Activated CD8-positive, alpha-beta T cell treated with anti-CD3 and anti-CD28 coated beads, Interleukin-2, amount 10 ng/mL, durations not matched to agents 7 days and 5 days (primary cell): ENCODE measurements around the gene SKA2. TPM values are rescaled to one million over a fixed set of nuclear protein-coding genes. Genes with fewer than 3 reads are reported as not detected.
"Not testable (repeated sequence)": the region's sequence is repeated elsewhere in the genome, so short reads cannot be mapped to it uniquely, and the experiment has no call there.

ENCODE experiments used
- ATAC-seq: fragments of 150-1000 bp; cut with Tn5 transposase; one replicate; pipeline ENCODE4 v1.10.0; 2021; ENCODE audit warnings: moderate library complexity
- CTCF ChIA-PET: fragments of 350-600 bp; sonication (Branson Sonifier 250); formaldehyde crosslinking; loops from one replicate; lab custom pipeline; 2021; ENCODE audit warnings: antibody characterized with exemption; lab: Charles Lee
- POLR2A ChIA-PET: fragments of 350-600 bp; sonication (Branson Sonifier 250); formaldehyde crosslinking; loops from one replicate; lab custom pipeline; 2021; ENCODE audit warnings: antibody characterized with exemption; lab: Charles Lee
- DNase-seq: peaks from one replicate; pipeline ENCODE4 v3.0.0-alpha.2; 2020
- H3K27ac Mint-ChIP-seq: one replicate; pipeline ENCODE4 v1.8.0; 2021; ENCODE audit warnings: mild to moderate bottlenecking, mixed read lengths
- H3K27me3 Mint-ChIP-seq: one replicate; pipeline ENCODE4 v1.8.0; 2021; ENCODE audit warnings: low read depth, mixed read lengths
- H3K36me3 Mint-ChIP-seq: one replicate; pipeline ENCODE4 v1.8.0; 2021; ENCODE audit warnings: low read depth, mixed read lengths
- H3K4me1 Mint-ChIP-seq: one replicate; pipeline ENCODE4 v1.8.0; 2021; ENCODE audit warnings: low read depth, mixed read lengths
- H3K4me3 Mint-ChIP-seq: one replicate; pipeline ENCODE4 v1.8.0; 2021; ENCODE audit warnings: mild to moderate bottlenecking, mixed read lengths
- H3K9me3 Mint-ChIP-seq: one replicate; pipeline ENCODE4 v1.8.0; 2022; ENCODE audit warnings: mixed read lengths; ENCODE audit not compliant: insufficient read depth
- microRNA-seq: library from miRNA; unstranded; fragments of <30 nt; microRNA quantifications from one replicate; pipeline ENCODE4 v1.2.0, GENCODE V29; 2022
- total RNA-seq, 2 experiments: library from RNA; stranded (reverse); gene quantifications; one replicate each; pipeline ENCODE4 v1.2.3, GENCODE V29; 2021

The SKA2 gene
- total RNA-seq, 2 experiments from 2014 or later = 105 to 121 TPM

DNA sequence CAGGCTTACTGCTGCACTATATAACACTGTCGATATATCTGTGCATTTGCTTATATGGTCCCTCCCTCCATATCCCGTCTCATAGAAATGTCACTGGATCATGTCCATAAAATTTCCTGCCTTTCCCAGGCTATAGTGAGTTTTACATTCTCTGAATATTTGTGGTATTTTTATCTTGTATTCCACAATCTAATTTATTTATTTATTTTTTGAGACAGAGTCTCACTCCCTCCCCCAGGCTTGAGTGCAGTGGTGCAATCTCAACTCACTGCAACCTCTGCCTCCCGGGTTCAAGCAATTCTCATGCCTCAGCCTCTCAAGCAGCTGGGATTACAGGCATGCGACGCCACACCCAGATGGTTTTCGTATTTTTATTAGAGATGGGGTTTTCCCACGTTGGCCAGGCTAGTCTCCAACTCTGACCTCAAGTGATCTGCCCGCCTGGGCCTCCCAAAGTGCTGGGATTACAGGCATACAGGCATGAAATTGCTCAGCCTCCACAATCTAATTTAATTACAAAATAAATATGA, 61.2 kb downstream of the SKA2 start:
- H3K4me3 Mint-ChIP-seq = no peak overlapping the region
- DNase-seq = no peak
- ATAC-seq = no peak
- H3K4me1 Mint-ChIP-seq = peaks cover 9% of the 10 kb centered on the region
- H3K27me3 Mint-ChIP-seq = no peaks in the 10 kb centered on the region
- ChIA-PET POLR2A (no interaction called here), CTCF (no interaction called here)
- H3K36me3 Mint-ChIP-seq = peaks cover 27% of the 10 kb centered on the region
- no peak overlapping the region for H3K27ac Mint-ChIP-seq
- no peaks in the 10 kb centered on the region for H3K9me3 Mint-ChIP-seq

DNA sequence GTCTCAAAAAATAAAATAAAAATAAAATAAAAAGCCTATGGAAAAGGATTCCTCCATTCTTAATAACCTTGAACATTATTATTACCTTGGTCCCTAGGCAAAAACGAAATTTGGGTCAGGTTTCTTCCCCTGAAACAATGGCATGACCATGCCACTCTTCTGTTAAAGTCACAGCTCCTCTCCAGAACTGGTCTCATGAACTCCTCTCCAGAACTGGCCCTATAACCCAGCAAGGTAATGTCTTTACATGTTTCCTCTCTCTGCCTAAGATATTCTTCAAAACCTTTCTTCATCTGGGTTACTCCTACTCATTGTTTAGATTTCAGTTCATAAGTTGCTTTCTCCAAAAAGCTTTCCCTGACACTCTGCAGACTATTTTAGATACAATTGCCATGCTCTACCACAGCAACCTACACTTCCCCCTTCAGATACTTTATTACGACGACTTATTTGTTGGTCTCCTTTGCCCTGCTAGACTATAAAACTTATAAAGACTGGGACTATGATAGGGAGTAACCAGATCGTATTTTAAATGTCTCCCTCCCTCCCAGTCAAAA, 61.8 kb downstream of the SKA2 start:
- Mint-ChIP-seq H3K4me3 (no peak overlapping the region), H3K9me3 (no peaks in the 10 kb centered on the region), H3K36me3 (peaks cover 27% of the 10 kb centered on the region), H3K4me1 (peaks cover 9% of the 10 kb centered on the region), H3K27ac (no peak overlapping the region), H3K27me3 (no peaks in the 10 kb centered on the region)
- POLR2A ChIA-PET = interaction anchor here (1.7 kb wide), 1 partner anchor 14 kb away, joined by 3 read pairs; the partner anchor contains the start of gene TRIM37
- DNase-seq = no peak
- CTCF ChIA-PET = no interaction called here
- ATAC-seq = no peak

DNA sequence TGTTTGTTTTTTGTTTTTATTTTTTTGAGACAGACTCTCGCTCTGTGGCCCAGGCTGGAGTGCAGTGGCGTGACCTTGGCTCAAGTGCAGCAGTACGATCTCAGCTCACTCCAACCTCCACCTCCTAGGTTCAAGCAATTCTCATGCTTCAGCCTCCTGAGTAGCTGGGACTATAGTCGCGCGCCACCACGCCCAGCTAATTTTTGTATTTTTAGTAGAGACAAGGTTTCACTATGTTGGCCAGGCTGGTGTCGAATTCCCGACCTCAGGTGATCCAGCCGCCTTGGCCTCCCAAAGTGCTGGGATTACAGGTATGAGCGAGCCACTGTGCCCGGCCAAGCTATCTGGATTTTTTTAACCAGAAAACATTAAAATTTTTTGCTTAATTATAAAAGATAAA, 64.4 kb downstream of the SKA2 start:
- CTCF ChIA-PET, H3K27ac Mint-ChIP-seq, H3K27me3 Mint-ChIP-seq, H3K9me3 Mint-ChIP-seq, DNase-seq, POLR2A ChIA-PET, H3K4me3 Mint-ChIP-seq, H3K4me1 Mint-ChIP-seq, ATAC-seq: not testable (repeated sequence)
- H3K36me3 Mint-ChIP-seq = peaks cover 18% of the 10 kb centered on the region

DNA sequence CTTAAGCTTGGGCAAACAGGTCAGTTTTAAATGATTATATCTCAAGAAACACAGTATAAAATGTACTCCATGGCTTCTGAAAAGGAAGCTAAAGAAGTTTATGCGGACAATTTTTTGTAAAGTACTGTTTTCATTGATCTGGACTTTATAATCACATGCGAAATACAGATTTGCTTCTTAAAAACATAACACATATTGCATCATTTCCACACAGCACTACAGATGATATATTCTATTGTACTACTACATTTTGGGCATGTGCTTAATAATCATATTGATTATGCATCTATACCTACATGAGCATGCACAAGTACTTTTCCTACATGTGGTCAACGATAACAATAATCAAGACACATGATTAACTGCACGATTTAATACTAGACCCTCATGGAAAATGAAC, 70.8 kb downstream of the SKA2 start:
- ChIA-PET POLR2A (no interaction called here), CTCF (no interaction called here)
- no peak for ATAC-seq
- peaks cover 31% of the 10 kb centered on the region for H3K36me3 Mint-ChIP-seq
- DNase-seq = no peak
- no peak overlapping the region for H3K4me3 Mint-ChIP-seq
- no peak overlapping the region for H3K27ac Mint-ChIP-seq
- no peaks in the 10 kb centered on the region for H3K9me3 Mint-ChIP-seq
- H3K27me3 Mint-ChIP-seq = no peaks in the 10 kb centered on the region
- peaks cover 6% of the 10 kb centered on the region for H3K4me1 Mint-ChIP-seq

DNA sequence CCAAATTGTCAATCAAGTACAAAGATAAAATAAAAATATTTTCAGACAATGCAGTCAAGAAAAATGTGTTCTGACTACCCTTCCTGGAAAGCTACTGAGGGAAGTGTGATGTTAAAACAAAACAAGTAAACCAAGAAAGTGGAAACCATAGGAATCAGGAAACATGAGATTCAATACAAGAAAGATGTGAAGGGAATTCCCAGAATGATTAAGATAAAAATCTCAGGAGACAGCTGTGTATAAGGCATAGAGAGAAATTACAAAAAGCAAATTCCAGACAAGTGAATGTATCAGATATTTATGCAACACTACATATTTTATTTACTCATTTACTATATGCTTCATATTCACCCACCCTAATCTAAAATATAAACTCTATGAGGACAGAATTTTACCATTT, 80.5 kb downstream of the SKA2 start:
- ChIA-PET POLR2A (no interaction called here), CTCF (no interaction called here)
- H3K9me3 Mint-ChIP-seq = no peaks in the 10 kb centered on the region
- no peak overlapping the region for H3K4me3 Mint-ChIP-seq
- no peak for DNase-seq
- no peaks in the 10 kb centered on the region for H3K4me1 Mint-ChIP-seq
- H3K27ac Mint-ChIP-seq = no peak overlapping the region
- H3K36me3 Mint-ChIP-seq = peaks cover 41% of the 10 kb centered on the region
- no peak for ATAC-seq
- H3K27me3 Mint-ChIP-seq = no peaks in the 10 kb centered on the region

DNA sequence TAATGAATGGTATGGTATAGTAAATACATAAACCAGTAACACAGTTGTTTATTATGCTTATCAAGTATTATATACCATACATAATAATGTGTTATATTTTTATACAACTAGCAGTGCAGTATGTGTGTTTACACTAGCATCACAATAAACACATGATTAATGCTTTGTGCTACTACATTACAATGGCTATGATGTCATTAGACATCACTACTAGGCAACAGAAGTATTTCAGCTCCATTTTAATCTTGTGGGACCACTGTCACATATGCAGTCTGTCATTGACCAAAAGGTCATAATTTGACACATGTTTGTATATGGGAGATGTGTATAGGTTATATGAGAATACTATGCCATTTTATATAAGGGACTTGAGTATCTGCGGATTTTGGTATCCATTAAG, 81.0 kb downstream of the SKA2 start:
- POLR2A ChIA-PET = no interaction called here
- Mint-ChIP-seq H3K9me3 (no peaks in the 10 kb centered on the region), H3K4me3 (no peak overlapping the region), H3K27me3 (no peaks in the 10 kb centered on the region), H3K4me1 (no peaks in the 10 kb centered on the region), H3K36me3 (peaks cover 38% of the 10 kb centered on the region), H3K27ac (no peak overlapping the region)
- CTCF ChIA-PET = no interaction called here
- DNase-seq (no peak), ATAC-seq (no peak)

GRCh38 chr17:59069856-59070255, 85.1 kb downstream of the SKA2 start:
- peaks cover 41% of the 10 kb centered on the region for H3K36me3 Mint-ChIP-seq
- no peaks in the 10 kb centered on the region for H3K27me3 Mint-ChIP-seq
- POLR2A ChIA-PET = no interaction called here
- H3K4me1 Mint-ChIP-seq = no peaks in the 10 kb centered on the region
- ATAC-seq (no peak), DNase-seq (no peak)
- no peak overlapping the region for H3K27ac Mint-ChIP-seq
- H3K4me3 Mint-ChIP-seq = no peak overlapping the region
- no peaks in the 10 kb centered on the region for H3K9me3 Mint-ChIP-seq
- CTCF ChIA-PET = interaction anchor here (0.6 to 1.0 kb wide), 2 partner anchors 14 to 482 kb away, joined by 3 to 4 read pairs; no protein-coding TSS in a partner anchor

- Mint-ChIP-seq H3K36me3 (peaks cover 39% of the 10 kb centered on the region), H3K27me3 (no peaks in the 10 kb centered on the region), H3K4me3 (no peak overlapping the region), H3K27ac (no peak overlapping the region), H3K4me1 (no peaks in the 10 kb centered on the region), H3K9me3 (no peaks in the 10 kb centered on the region)
- POLR2A ChIA-PET = interaction anchor here (0.6 kb wide), 1 partner anchor 320 kb away, joined by 3 read pairs; no protein-coding TSS in a partner anchor
- CTCF ChIA-PET = no interaction called here
- no peak for ATAC-seq
- DNase-seq = no peak
Observed at GRCh38 chr17:59067756-59068155, 87.2 kb downstream of the SKA2 start.

DNA sequence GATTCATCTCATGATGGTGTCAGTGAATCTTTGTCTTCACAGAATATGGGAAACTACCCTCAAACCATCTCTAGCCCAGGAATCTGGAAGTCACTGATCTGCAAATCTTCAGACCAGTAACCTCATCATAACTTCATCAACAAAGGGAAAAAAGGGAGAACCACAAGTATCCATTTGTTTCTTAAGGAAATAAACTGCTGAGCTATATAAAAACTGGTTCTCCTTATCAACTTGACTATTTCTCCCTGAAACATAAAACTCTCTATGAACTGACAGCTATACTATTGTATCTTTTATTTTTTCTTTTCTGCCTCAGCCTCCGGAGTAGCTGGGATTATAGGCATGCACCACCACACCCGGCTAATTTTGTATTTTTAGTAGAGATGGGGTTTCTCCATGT, 87.6 kb downstream of the SKA2 start:
- no peak overlapping the region for H3K27ac Mint-ChIP-seq
- H3K9me3 Mint-ChIP-seq = no peaks in the 10 kb centered on the region
- ChIA-PET POLR2A (no interaction called here), CTCF (no interaction called here)
- no peak overlapping the region for H3K4me3 Mint-ChIP-seq
- ATAC-seq = no peak
- no peaks in the 10 kb centered on the region for H3K4me1 Mint-ChIP-seq
- peaks cover 42% of the 10 kb centered on the region for H3K36me3 Mint-ChIP-seq
- DNase-seq = no peak
- no peaks in the 10 kb centered on the region for H3K27me3 Mint-ChIP-seq

GRCh38 chr17:59062509-59062908, 92.5 kb downstream of the SKA2 start:
- ChIA-PET POLR2A (no interaction called here), CTCF (no interaction called here)
- H3K36me3 Mint-ChIP-seq = peaks cover 31% of the 10 kb centered on the region
- DNase-seq (no peak), ATAC-seq (no peak)
- H3K4me1 Mint-ChIP-seq = no peaks in the 10 kb centered on the region
- no peaks in the 10 kb centered on the region for H3K27me3 Mint-ChIP-seq
- no peak overlapping the region for H3K4me3 Mint-ChIP-seq
- no peaks in the 10 kb centered on the region for H3K9me3 Mint-ChIP-seq
- H3K27ac Mint-ChIP-seq = no peak overlapping the region

Small RNA genes lying within 50 kb of the gene (microRNA-seq; reads per million reads assigned to microRNA genes)
- gene MIR301A (129 reads per million, percentile 64 among the genes with 10 or more reads in this experiment), gene MIR454 (11,707 reads per million, percentile 95 among the genes with 10 or more reads in this experiment)

Other genes with a start within 250 kb of the SKA2 start
- 10 to 100 TPM; 25.4 to 28.8 TPM for gene TRIM37, start 48.3 kb downstream of the SKA2 start, total RNA-seq
- gene PRR11, start 560 bp upstream of the SKA2 start, total RNA-seq = 10 to 100 TPM; 91.9 to 92.1 TPM
- gene SMG8, start 54.8 kb upstream of the SKA2 start, total RNA-seq = 10 to 100 TPM; 14.7 to 15.7 TPM
- gene GDPD1, start 65.3 kb upstream of the SKA2 start, total RNA-seq = 1 to 10 TPM; 1.6 to 3.3 TPM
- gene YPEL2, start 176.5 kb upstream of the SKA2 start, total RNA-seq = 1 to 10 TPM; 9.0 to 10.0 TPM